Measurements from ENCODE around the gene IL31RA.

DNA sequence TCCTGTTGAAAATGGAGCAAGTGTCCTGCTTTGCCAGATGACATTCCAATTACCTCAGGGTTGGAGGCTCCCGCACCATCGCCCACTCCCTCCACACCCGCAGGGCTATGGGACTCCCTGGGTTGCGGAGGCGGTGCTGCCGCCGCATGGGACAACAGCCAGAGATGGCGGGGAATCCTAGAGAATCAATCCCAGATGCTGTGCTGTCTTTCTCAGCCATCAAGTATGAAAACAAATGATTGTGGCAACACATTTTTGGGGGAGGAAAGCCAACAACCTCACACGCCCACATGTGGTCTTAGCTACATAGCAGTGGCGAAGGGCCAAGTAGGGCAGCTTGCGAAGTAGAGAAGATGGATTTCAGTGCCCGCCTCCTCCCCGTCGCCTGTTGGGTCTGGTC is 46.7 kb downstream of the IL31RA start:
- no peak for TF ChIP-seq EZH2 (IDR thresholded peaks at IDR 0.05; ENCODE audit: borderline replicate concordance, low read length)
- TF ChIP-seq, protein P1, sequence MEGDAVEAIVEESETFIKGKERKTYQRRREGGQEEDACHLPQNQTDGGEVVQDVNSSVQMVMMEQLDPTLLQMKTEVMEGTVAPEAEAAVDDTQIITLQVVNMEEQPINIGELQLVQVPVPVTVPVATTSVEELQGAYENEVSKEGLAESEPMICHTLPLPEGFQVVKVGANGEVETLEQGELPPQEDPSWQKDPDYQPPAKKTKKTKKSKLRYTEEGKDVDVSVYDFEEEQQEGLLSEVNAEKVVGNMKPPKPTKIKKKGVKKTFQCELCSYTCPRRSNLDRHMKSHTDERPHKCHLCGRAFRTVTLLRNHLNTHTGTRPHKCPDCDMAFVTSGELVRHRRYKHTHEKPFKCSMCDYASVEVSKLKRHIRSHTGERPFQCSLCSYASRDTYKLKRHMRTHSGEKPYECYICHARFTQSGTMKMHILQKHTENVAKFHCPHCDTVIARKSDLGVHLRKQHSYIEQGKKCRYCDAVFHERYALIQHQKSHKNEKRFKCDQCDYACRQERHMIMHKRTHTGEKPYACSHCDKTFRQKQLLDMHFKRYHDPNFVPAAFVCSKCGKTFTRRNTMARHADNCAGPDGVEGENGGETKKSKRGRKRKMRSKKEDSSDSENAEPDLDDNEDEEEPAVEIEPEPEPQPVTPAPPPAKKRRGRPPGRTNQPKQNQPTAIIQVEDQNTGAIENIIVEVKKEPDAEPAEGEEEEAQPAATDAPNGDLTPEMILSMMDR (conservative IDR thresholded peaks at IDR 0.05 in 1 of 2, IDR thresholded peaks at IDR 0.05 in 1 of 2; ENCODE audit: extremely low read depth in 1 of 2, insufficient read depth in 1 of 2, low read depth in 1 of 2, low read length in 2 of 2): no peak

Measured in mammary epithelial cell (primary cell).